ENCODE measurements around the gene HOXA7. TPM values are rescaled to one million over a fixed set of nuclear protein-coding genes. Genes with fewer than 3 reads are reported as not detected.

Gene HOXA7
- total and polyA plus RNA-seq, 2 donors (not counting 1 experiment from before 2014, with no cell fraction given) = 0.37 TPM; not detected in 1

DNA sequence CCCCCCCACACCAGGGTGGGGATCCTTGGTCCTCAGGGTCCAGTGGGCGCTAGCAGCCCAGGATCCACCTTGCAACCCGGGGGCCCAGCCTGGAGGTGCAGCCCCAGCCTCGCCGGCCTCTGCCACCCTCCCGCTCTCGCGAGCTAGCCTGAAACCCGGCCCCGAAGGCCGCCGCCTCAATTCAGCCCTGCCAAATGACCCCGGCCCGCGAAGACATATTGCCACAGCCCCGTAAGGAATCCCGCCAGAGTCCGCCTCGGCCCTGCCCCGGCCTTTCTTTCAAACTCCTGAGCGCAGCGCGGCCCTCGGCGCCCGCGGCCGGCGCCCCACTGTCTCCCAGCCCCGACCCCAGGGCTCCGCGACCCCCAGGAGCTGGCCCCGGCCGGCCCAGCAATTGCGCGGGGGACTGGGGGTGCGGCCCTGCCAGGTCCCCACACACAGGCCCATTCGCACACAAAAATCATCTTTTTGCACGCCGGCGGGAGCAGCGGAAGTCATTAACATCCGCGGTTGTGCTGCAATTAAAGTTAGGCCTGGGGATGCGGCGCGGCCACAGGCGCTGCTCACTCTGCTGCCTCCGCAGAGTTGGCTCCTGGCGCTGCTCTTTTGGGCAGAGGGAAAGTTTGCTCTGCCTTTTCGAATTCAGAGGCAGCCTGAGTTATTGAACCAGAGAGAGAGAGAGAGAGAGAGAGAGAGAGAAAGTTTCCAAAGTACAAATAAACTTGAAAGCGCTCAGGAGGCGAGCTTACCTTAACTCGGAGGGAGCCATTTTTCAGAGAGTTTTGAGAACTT is 16.9 kb downstream of the HOXA7 start:
- intact Hi-C loops (cut with micrococcal nuclease) = no loop called here
- Histone ChIP-seq H3K4me3 (ENCODE audit: control extremely low read depth in 1 of 5, extremely low read depth in 1 of 5, insufficient read depth in 1 of 5, low read depth in 2 of 5, low read length in 4 of 5) (no peak overlapping the region), H3K4me1 (ENCODE audit: control insufficient read depth in 2 of 2, insufficient read depth in 2 of 2, low read length in 2 of 2) (no peaks in the 10 kb centered on the region), H2AFZ (ENCODE audit: insufficient read depth, low read depth, low read length, poor library complexity, severe bottlenecking) (no peak overlapping the region), H3K27ac (ENCODE audit: low read length in 2 of 2) (no peak overlapping the region), H3K27me3 (replicated peaks in 1 of 4; ENCODE audit: control extremely low read depth in 1 of 4, control insufficient read depth in 3 of 4, insufficient read depth in 4 of 4, low read length in 3 of 4) (peaks cover 0 to 42% (median 21%) of the 10 kb centered on the region in 4 experiments), H4K20me1 (ENCODE audit: control insufficient read depth, insufficient read depth, low read length, poor library complexity, severe bottlenecking) (no peaks in the 10 kb centered on the region), H3K4me2 (replicated peaks; ENCODE audit: low read depth, low read length, poor library complexity, severe bottlenecking) (no peak overlapping the region), H3K9ac (ENCODE audit: low read length) (no peak overlapping the region), H3K9me3 (ENCODE audit: control extremely low read depth in 1 of 3, control insufficient read depth in 2 of 3, insufficient read depth in 1 of 3, low read length in 2 of 3) (peaks cover 0 to 21% (median 0%) of the 10 kb centered on the region in 3 donors), H3K36me3 (replicated peaks in 1 of 2; ENCODE audit: control extremely low read depth in 1 of 2, control insufficient read depth in 1 of 2, extremely low read depth in 1 of 2, insufficient read depth in 2 of 2, low read length in 1 of 2) (no peaks in the 10 kb centered on the region), H3K79me2 (ENCODE audit: control insufficient read depth, insufficient read depth, low read length) (no peaks in the 10 kb centered on the region)
- ATAC-seq (ENCODE audit: low read depth) (no peak), DNase-seq (no peak)
- POLR2A ChIA-PET = no interaction called here
- CTCF ChIA-PET = no interaction called here
- TF ChIP-seq, protein P1, sequence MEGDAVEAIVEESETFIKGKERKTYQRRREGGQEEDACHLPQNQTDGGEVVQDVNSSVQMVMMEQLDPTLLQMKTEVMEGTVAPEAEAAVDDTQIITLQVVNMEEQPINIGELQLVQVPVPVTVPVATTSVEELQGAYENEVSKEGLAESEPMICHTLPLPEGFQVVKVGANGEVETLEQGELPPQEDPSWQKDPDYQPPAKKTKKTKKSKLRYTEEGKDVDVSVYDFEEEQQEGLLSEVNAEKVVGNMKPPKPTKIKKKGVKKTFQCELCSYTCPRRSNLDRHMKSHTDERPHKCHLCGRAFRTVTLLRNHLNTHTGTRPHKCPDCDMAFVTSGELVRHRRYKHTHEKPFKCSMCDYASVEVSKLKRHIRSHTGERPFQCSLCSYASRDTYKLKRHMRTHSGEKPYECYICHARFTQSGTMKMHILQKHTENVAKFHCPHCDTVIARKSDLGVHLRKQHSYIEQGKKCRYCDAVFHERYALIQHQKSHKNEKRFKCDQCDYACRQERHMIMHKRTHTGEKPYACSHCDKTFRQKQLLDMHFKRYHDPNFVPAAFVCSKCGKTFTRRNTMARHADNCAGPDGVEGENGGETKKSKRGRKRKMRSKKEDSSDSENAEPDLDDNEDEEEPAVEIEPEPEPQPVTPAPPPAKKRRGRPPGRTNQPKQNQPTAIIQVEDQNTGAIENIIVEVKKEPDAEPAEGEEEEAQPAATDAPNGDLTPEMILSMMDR (IDR thresholded peaks at IDR 0.05) = no peak
- no peak for TF ChIP-seq EZH2 (IDR thresholded peaks at IDR 0.05; ENCODE audit: borderline replicate concordance, insufficient read depth, low read depth, low read length, poor library complexity, severe bottlenecking)
- Mint-ChIP-seq H3K27me3 (peaks cover 60% of the 10 kb centered on the region), H3K4me1 (peaks cover 4% of the 10 kb centered on the region), H3K9me3 (ENCODE audit: insufficient read depth) (no peaks in the 10 kb centered on the region), H3K27ac (no peak overlapping the region), H3K4me3 (no peak overlapping the region)
- 97% methylated on average over 50 of the region's 53 CpGs for WGBS (ENCODE audit: insufficient coverage)

- H3K4me1 Mint-ChIP-seq = peaks cover 4% of the 10 kb centered on the region
- intact Hi-C loops (cut with micrococcal nuclease) = no loop called here
- POLR2A ChIA-PET = no interaction called here
- H3K4me3 Mint-ChIP-seq = no peak overlapping the region
- Histone ChIP-seq H3K27me3 (replicated peaks in 1 of 4; ENCODE audit: control extremely low read depth in 1 of 4, control insufficient read depth in 3 of 4, insufficient read depth in 4 of 4, low read length in 3 of 4) (peaks cover 0 to 37% (median 23%) of the 10 kb centered on the region in 4 experiments), H3K4me1 (ENCODE audit: control insufficient read depth in 2 of 2, insufficient read depth in 2 of 2, low read length in 2 of 2) (no peaks in the 10 kb centered on the region), H3K4me3 (ENCODE audit: control extremely low read depth in 1 of 5, extremely low read depth in 1 of 5, insufficient read depth in 1 of 5, low read depth in 2 of 5, low read length in 4 of 5) (no peak overlapping the region), H3K27ac (ENCODE audit: low read length in 2 of 2) (no peak overlapping the region), H3K79me2 (ENCODE audit: control insufficient read depth, insufficient read depth, low read length) (no peaks in the 10 kb centered on the region), H2AFZ (ENCODE audit: insufficient read depth, low read depth, low read length, poor library complexity, severe bottlenecking) (no peak overlapping the region), H3K36me3 (replicated peaks in 1 of 2; ENCODE audit: control extremely low read depth in 1 of 2, control insufficient read depth in 1 of 2, extremely low read depth in 1 of 2, insufficient read depth in 2 of 2, low read length in 1 of 2) (no peaks in the 10 kb centered on the region), H3K9ac (ENCODE audit: low read length) (no peak overlapping the region), H4K20me1 (ENCODE audit: control insufficient read depth, insufficient read depth, low read length, poor library complexity, severe bottlenecking) (no peaks in the 10 kb centered on the region), H3K9me3 (ENCODE audit: control extremely low read depth in 1 of 3, control insufficient read depth in 2 of 3, insufficient read depth in 1 of 3, low read length in 2 of 3) (peaks cover 0 to 15% (median 0%) of the 10 kb centered on the region in 3 donors), H3K4me2 (replicated peaks; ENCODE audit: low read depth, low read length, poor library complexity, severe bottlenecking) (no peak overlapping the region)
- TF ChIP-seq, protein P1 (IDR thresholded peaks at IDR 0.05) = no peak
- TF ChIP-seq EZH2 (IDR thresholded peaks at IDR 0.05; ENCODE audit: borderline replicate concordance, insufficient read depth, low read depth, low read length, poor library complexity, severe bottlenecking) = no peak
- H3K9me3 Mint-ChIP-seq (ENCODE audit: insufficient read depth) = no peaks in the 10 kb centered on the region
- H3K27me3 Mint-ChIP-seq = peaks cover 61% of the 10 kb centered on the region
- H3K27ac Mint-ChIP-seq = no peak overlapping the region
- CTCF ChIA-PET = no interaction called here
- ATAC-seq (ENCODE audit: low read depth) (no peak), DNase-seq (no peak)
- WGBS (ENCODE audit: insufficient coverage) = 99% methylated on average over 8 of the region's 11 CpGs
Measured at GRCh38 chr7:27138985-27139333, 17.5 kb downstream of the HOXA7 start.

Measured in B cell (primary cell).